ENCODE results near the gene BACH1. TPM values are rescaled to one million over a fixed set of nuclear protein-coding genes. Genes with fewer than 3 reads are reported as not detected.

Gene BACH1
- total and polyA plus RNA-seq, 2 donors (not counting 3 experiments of a cell fraction or from before 2014, with no cell fraction given), result 7.2 to 28.8 TPM

- Histone ChIP-seq H3K9me3 (replicated peaks; ENCODE audit: control insufficient read depth, insufficient read depth, low read length) (no peaks in the 10 kb centered on the region), H3K9me1 (replicated peaks; ENCODE audit: control insufficient read depth, extremely low read depth, insufficient read depth, low read length) (no peaks in the 10 kb centered on the region), H4K20me1 (replicated peaks; ENCODE audit: control insufficient read depth, extremely low read depth, insufficient read depth, low read length) (no peaks in the 10 kb centered on the region), H3K27me3 (ENCODE audit: control insufficient read depth in 2 of 2, insufficient read depth in 2 of 2, low read length in 2 of 2) (no peaks in the 10 kb centered on the region), H2AFZ (ENCODE audit: low read depth, low read length) (no peak overlapping the region), H3K9ac (replicated peaks; ENCODE audit: extremely low read depth, insufficient read depth, low read length) (no peak overlapping the region), H3K4me1 (ENCODE audit: control insufficient read depth, extremely low read depth, insufficient read depth, low read length) (peaks cover under 1% of the 10 kb centered on the region), H3K36me3 (ENCODE audit: control insufficient read depth in 2 of 2, extremely low read depth in 1 of 2, insufficient read depth in 2 of 2, low read length in 2 of 2) (no peaks in the 10 kb centered on the region), H3K4me2 (ENCODE audit: insufficient read depth, low read length) (no peak overlapping the region), H3K27ac (ENCODE audit: insufficient read depth, low read depth, low read length) (no peak overlapping the region), H3K4me3 (replicated peaks in 1 of 3; ENCODE audit: insufficient read depth in 1 of 3, low read depth in 1 of 3, low read length in 3 of 3) (no peak overlapping the region), H3K79me2 (ENCODE audit: control insufficient read depth, insufficient read depth, low read length) (no peaks in the 10 kb centered on the region)
- intact Hi-C loops (cut with micrococcal nuclease) (no loop called here), dilution Hi-C loops (cut with MboI; ENCODE audit: extremely low pct_ligation_motif_present, low sequenced_read_pairs) (no loop called here)
- FAIRE-seq (no peak), DNase-seq (ENCODE audit: low read depth, low spot score) (no peak)
- CTCF ChIA-PET, result no interaction called here
- POLR2A ChIA-PET, result no interaction called here
- no peak for TF ChIP-seq JUN (IDR thresholded peaks at IDR 0.05; ENCODE audit: borderline replicate concordance, insufficient read depth, insufficient read length, low read depth)
- TF ChIP-seq, protein P1, sequence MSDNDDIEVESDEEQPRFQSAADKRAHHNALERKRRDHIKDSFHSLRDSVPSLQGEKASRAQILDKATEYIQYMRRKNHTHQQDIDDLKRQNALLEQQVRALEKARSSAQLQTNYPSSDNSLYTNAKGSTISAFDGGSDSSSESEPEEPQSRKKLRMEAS (IDR thresholded peaks at IDR 0.05; ENCODE audit: insufficient read depth, insufficient read length), result no peak
- BruUV-seq (replicated peaks), result no TSS peak
Measured at GRCh38 chr21:29264721-29265120, 34.0 kb upstream of the BACH1 start.

- Histone ChIP-seq H3K36me3 (ENCODE audit: control insufficient read depth in 2 of 2, extremely low read depth in 1 of 2, insufficient read depth in 2 of 2, low read length in 2 of 2) (no peaks in the 10 kb centered on the region), H3K4me1 (ENCODE audit: control insufficient read depth, extremely low read depth, insufficient read depth, low read length) (no peaks in the 10 kb centered on the region), H3K79me2 (ENCODE audit: control insufficient read depth, insufficient read depth, low read length) (no peaks in the 10 kb centered on the region), H4K20me1 (replicated peaks; ENCODE audit: control insufficient read depth, extremely low read depth, insufficient read depth, low read length) (no peaks in the 10 kb centered on the region), H3K9me1 (replicated peaks; ENCODE audit: control insufficient read depth, extremely low read depth, insufficient read depth, low read length) (no peaks in the 10 kb centered on the region), H3K27me3 (ENCODE audit: control insufficient read depth in 2 of 2, insufficient read depth in 2 of 2, low read length in 2 of 2) (no peaks in the 10 kb centered on the region), H3K27ac (ENCODE audit: insufficient read depth, low read depth, low read length) (no peak overlapping the region), H3K4me3 (replicated peaks in 1 of 3; ENCODE audit: insufficient read depth in 1 of 3, low read depth in 1 of 3, low read length in 3 of 3) (no peak overlapping the region), H3K4me2 (ENCODE audit: insufficient read depth, low read length) (no peak overlapping the region), H2AFZ (ENCODE audit: low read depth, low read length) (no peak overlapping the region), H3K9me3 (replicated peaks; ENCODE audit: control insufficient read depth, insufficient read depth, low read length) (no peaks in the 10 kb centered on the region), H3K9ac (replicated peaks; ENCODE audit: extremely low read depth, insufficient read depth, low read length) (no peak overlapping the region)
- CTCF ChIA-PET, result no interaction called here
- POLR2A ChIA-PET, result no interaction called here
- no peak for DNase-seq (ENCODE audit: low read depth, low spot score)
- TF ChIP-seq EZH2 (IDR thresholded peaks at IDR 0.05; ENCODE audit: borderline replicate concordance, low read depth, low read length, severe bottlenecking), result no peak
- no peak for TF ChIP-seq GATA2 (IDR thresholded peaks at IDR 0.05; ENCODE audit: insufficient read depth, insufficient read length, low read depth, low read length)
- TF ChIP-seq JUN (IDR thresholded peaks at IDR 0.05; ENCODE audit: borderline replicate concordance, insufficient read depth, insufficient read length, low read depth), result no peak
- TF ChIP-seq, protein P1 (IDR thresholded peaks at IDR 0.05; ENCODE audit: insufficient read depth, insufficient read length), result no peak
- no peak for TF ChIP-seq POLR2AphosphoS5 (IDR thresholded peaks at IDR 0.05; ENCODE audit: insufficient read depth, low read depth, low read length)
- TF ChIP-seq POLR2A (IDR thresholded peaks at IDR 0.05; ENCODE audit: low read depth, low read length), result no peak
- TF ChIP-seq FOS (IDR thresholded peaks at IDR 0.05; ENCODE audit: borderline replicate concordance, insufficient read depth, low read length), result no peak
- no peak for TF ChIP-seq CTCF (IDR thresholded peaks at IDR 0.05; ENCODE audit: extremely low read depth in 1 of 2, insufficient read depth in 1 of 2, low read depth in 1 of 2, low read length in 2 of 2)
- no peak for TF ChIP-seq MYC (IDR thresholded peaks at IDR 0.05; ENCODE audit: low read depth, low read length)
- dilution Hi-C loops (cut with MboI; ENCODE audit: extremely low pct_ligation_motif_present, low sequenced_read_pairs) (no loop called here), intact Hi-C loops (cut with micrococcal nuclease) (no loop called here)
- no peak for FAIRE-seq
- BruUV-seq (replicated peaks), result no TSS peak
Measured at GRCh38 chr21:29265690-29266479, 32.8 kb upstream of the BACH1 start.

Data from endothelial cell of umbilical vein (primary cell).